ENCODE data around the gene OSM. TPM values are rescaled to one million over a fixed set of nuclear protein-coding genes. Genes with fewer than 3 reads are reported as not detected.

Gene OSM
- total RNA-seq, 1 donor from 2014 or later = not detected

DNA sequence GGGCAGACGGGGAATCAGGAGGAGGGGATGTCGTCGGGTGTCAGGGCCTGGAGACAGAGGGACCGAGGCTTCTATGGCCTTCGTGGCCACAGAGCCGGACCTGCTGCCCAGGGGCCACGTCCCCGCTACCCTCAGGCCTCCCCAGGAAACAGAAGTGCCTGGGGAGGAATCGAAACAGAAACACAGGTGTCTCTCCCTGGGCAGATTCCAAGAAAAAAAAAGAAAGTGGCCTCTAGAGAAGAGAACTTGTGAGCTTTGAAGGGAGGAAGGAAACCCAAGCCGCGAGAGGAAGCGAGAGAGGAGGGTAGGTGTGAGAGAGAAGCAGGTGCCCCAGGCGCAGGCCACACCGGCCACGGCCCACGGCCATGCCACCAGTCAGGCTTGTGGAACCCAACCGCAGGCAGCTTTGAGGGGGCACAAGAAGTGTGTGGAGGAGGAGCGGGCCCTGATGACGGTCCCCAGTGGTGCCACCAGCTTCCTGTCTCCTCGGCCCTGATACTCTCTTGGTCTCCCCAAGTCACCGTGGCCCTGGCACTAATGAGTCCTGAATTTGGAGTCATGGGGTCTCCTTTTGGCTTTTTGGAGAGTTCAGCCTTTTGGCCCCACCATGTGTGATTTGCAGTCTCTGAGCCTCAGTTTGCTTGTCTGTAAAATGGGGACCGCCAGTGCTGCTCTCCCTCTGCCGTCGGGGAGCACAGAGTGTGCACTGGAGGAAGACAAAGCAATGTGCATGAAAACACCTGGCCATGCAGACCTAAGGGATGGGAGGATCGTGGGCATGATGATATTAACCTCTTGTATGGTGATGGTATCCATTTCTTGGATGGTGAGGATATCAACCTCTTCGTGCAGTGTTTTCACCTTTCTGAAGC is 45.3 kb downstream of the OSM start:
- no peak overlapping the region for H3K4me3 Mint-ChIP-seq (ENCODE audit: unreplicated experiment)
- no peaks in the 10 kb centered on the region for H3K36me3 Mint-ChIP-seq (ENCODE audit: unreplicated experiment)
- H3K4me1 Mint-ChIP-seq (ENCODE audit: unreplicated experiment) = peaks cover 43% of the 10 kb centered on the region
- no peaks in the 10 kb centered on the region for H3K27me3 Mint-ChIP-seq (ENCODE audit: unreplicated experiment)
- no peaks in the 10 kb centered on the region for H3K9me3 Mint-ChIP-seq (ENCODE audit: unreplicated experiment)
- TF ChIP-seq, protein P1, sequence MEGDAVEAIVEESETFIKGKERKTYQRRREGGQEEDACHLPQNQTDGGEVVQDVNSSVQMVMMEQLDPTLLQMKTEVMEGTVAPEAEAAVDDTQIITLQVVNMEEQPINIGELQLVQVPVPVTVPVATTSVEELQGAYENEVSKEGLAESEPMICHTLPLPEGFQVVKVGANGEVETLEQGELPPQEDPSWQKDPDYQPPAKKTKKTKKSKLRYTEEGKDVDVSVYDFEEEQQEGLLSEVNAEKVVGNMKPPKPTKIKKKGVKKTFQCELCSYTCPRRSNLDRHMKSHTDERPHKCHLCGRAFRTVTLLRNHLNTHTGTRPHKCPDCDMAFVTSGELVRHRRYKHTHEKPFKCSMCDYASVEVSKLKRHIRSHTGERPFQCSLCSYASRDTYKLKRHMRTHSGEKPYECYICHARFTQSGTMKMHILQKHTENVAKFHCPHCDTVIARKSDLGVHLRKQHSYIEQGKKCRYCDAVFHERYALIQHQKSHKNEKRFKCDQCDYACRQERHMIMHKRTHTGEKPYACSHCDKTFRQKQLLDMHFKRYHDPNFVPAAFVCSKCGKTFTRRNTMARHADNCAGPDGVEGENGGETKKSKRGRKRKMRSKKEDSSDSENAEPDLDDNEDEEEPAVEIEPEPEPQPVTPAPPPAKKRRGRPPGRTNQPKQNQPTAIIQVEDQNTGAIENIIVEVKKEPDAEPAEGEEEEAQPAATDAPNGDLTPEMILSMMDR (IDR thresholded peaks at IDR 0.05) = no peak
- H3K27ac Mint-ChIP-seq (ENCODE audit: unreplicated experiment) = no peak overlapping the region
- DNase-seq (ENCODE audit: extremely low spot score, unreplicated experiment) = no peak

DNA sequence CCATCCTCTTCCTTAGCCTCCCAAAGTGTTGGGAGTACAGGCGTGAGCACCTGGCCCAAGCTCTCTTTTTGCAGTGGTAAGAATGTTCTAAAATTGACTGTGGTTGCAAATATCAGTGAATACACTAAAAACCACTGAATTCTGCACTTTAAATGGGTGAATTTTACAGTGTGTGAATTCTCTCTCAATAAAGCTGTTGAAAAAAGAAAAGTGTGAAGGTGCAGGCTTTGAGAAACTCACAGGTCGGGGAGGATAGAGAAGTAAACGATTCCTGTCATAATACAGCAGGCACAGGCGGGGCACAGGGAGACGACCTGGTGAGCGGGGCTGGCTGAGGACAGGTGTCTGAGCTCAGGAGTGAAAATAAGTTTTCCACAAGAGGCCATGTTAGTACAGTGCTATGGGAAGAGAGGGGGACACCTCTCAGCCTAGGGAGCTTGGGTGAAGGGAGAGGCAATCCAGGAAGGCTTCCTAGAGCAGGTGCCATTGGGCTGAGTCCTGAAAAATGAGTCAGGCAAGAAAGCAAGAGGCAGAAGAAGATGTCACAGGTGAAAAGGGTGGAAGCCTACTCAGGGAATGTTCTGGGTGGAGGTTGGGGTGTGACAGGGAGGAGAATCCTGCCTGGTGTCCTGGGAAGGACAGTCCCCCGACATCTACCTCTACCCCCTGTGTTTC is 46.2 kb downstream of the OSM start:
- Mint-ChIP-seq H3K36me3 (ENCODE audit: unreplicated experiment) (no peaks in the 10 kb centered on the region), H3K9me3 (ENCODE audit: unreplicated experiment) (no peaks in the 10 kb centered on the region), H3K27ac (ENCODE audit: unreplicated experiment) (no peak overlapping the region), H3K4me1 (ENCODE audit: unreplicated experiment) (peaks cover 38% of the 10 kb centered on the region), H3K4me3 (ENCODE audit: unreplicated experiment) (no peak overlapping the region), H3K27me3 (ENCODE audit: unreplicated experiment) (no peaks in the 10 kb centered on the region)
- TF ChIP-seq, protein P1 (IDR thresholded peaks at IDR 0.05) = no peak
- no peak for DNase-seq (ENCODE audit: extremely low spot score, unreplicated experiment)

DNA sequence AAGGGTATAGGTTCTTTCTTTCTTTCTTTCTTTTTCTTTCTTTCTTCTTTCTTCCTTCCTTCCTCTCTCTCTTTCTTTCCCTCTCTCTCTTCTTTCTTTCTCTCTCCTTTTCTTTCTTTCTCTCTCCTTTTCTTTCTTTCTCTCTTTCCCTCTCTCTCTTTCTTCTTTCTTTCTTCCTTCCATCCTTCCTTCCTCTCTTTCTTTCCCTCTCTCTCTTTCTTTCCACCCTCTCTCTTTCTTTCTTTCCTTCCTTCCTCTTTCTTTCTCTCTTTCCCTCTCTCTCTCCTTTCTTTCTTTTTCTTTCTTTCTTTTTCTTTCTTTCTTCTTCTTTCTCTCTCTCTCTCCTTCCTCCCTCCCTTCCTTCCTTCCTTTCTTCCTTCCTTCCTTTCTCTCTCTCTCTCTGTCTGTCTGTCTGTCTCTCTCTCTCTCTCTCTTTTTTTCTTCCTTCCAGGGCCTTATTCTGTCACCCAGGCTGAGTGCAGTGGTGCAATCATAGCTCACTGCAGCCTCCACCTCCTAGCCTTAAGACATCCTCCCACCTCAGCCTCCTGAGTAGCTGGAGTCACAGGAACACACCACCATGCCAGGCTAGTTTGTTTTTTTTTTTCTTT is 46.9 kb downstream of the OSM start:
- TF ChIP-seq, protein P1 (IDR thresholded peaks at IDR 0.05) = no peak
- no peak overlapping the region for H3K27ac Mint-ChIP-seq (ENCODE audit: unreplicated experiment)
- H3K4me1 Mint-ChIP-seq (ENCODE audit: unreplicated experiment) = peaks cover 34% of the 10 kb centered on the region
- H3K27me3 Mint-ChIP-seq (ENCODE audit: unreplicated experiment) = no peaks in the 10 kb centered on the region
- H3K36me3 Mint-ChIP-seq (ENCODE audit: unreplicated experiment) = no peaks in the 10 kb centered on the region
- DNase-seq (ENCODE audit: extremely low spot score, unreplicated experiment) = no peak
- H3K9me3 Mint-ChIP-seq (ENCODE audit: unreplicated experiment) = no peaks in the 10 kb centered on the region
- H3K4me3 Mint-ChIP-seq (ENCODE audit: unreplicated experiment) = no peak overlapping the region

DNA sequence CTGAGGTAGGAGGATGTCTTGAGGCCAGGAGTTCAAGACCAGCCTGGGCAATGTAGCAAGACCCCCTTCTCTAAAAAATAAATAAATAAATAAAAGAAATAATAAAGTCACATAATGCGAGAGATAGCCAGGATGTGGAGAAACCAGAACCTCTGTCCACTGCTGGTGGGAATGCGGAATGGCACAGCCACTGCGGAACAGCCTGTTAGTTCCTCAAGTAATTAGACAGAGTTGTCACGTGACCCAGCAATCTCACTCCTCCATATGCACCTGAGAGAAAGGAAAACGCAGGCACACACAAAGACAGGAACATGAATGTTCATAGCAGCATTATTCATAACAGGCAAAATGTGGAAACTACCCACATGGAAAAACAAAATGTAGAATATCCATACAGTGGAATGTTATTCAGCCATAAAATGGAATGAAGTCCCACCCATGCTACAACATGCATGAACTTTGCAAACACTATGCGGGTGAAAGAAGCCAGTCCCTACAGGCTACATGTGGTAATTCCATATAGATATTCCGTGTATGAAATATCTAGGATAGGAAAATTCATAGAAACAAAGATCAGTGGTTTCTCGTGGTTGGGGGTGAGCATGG is 47.5 kb downstream of the OSM start:
- H3K4me1 Mint-ChIP-seq (ENCODE audit: unreplicated experiment) = peaks cover 28% of the 10 kb centered on the region
- peak overlapping the region; percentile 38 for H3K27ac Mint-ChIP-seq (ENCODE audit: unreplicated experiment)

More for the DNA sequence above, 47.5 kb downstream of the OSM start:
- Mint-ChIP-seq H3K9me3 (ENCODE audit: unreplicated experiment) (no peaks in the 10 kb centered on the region), H3K36me3 (ENCODE audit: unreplicated experiment) (no peaks in the 10 kb centered on the region), H3K27me3 (ENCODE audit: unreplicated experiment) (no peaks in the 10 kb centered on the region), H3K4me3 (ENCODE audit: unreplicated experiment) (no peak overlapping the region)
- DNase-seq (ENCODE audit: extremely low spot score, unreplicated experiment) = no peak
- TF ChIP-seq, protein P1 (IDR thresholded peaks at IDR 0.05) = peak; percentile 27
